CD4-positive, alpha-beta T cell (primary cell): ENCODE results near the gene ITGA2B. TPM values are rescaled to one million over a fixed set of nuclear protein-coding genes. Genes with fewer than 3 reads are reported as not detected.
"Not testable (repeated sequence)": the region's sequence is repeated elsewhere in the genome, so short reads cannot be mapped to it uniquely, and the experiment has no call there.

ENCODE experiments used
- ATAC-seq: fragments of 200-7000 bp; cut with Tn5 transposase; one replicate; pipeline ENCODE4 v1.10.0; 2022; ENCODE audit warnings: mild to moderate bottlenecking; ENCODE audit not compliant: poor library complexity
- CTCF ChIA-PET: fragments of 350-600 bp; sonication (Branson Sonifier 250); formaldehyde crosslinking; loops from one replicate; lab custom pipeline; 2021; ENCODE audit warnings: antibody characterized with exemption, inconsistent platforms; lab: Charles Lee
- POLR2A ChIA-PET: fragments of 350-600 bp; sonication (Branson Sonifier 250); formaldehyde crosslinking; loops from one replicate; lab custom pipeline; 2021; ENCODE audit warnings: antibody characterized with exemption, inconsistent platforms; lab: Charles Lee
- DNase-seq, 14 experiments: peaks; one replicate each; pipeline ENCODE4 v3.0.0-alpha.2; 2013 to 2020; ENCODE audit warnings: mixed read lengths in 2 of 14
- H3K27ac ChIP-seq, 2 donors: one replicate each; pipeline versions ENCODE4 v1.5.1 to v1.7.0; 2013; ENCODE audit warnings: low read length in 2 of 2, low read depth in 1 of 2, mild to moderate bottlenecking in 1 of 2
- H3K27me3 ChIP-seq, 2 experiments: 1 replicate in 1 of 2; 2 replicates in 1 of 2; pipeline versions ENCODE4 v1.6.1 to v1.7.0; 2013; ENCODE audit warnings: low read length in 2 of 2, control low read depth in 1 of 2, mild to moderate bottlenecking in 1 of 2, moderate library complexity in 1 of 2; ENCODE audit not compliant: insufficient read depth in 2 of 2, control insufficient read depth in 1 of 2
- H3K36me3 ChIP-seq: one replicate; pipeline ENCODE4 v1.6.1; 2013; ENCODE audit warnings: low read length, control low read depth; ENCODE audit not compliant: insufficient read depth
- H3K4me1 ChIP-seq: one replicate; pipeline ENCODE4 v1.6.1; 2013; ENCODE audit warnings: low read length, control low read depth; ENCODE audit not compliant: insufficient read depth
- H3K4me3 ChIP-seq: one replicate; pipeline ENCODE4 v1.5.1; 2013; ENCODE audit warnings: mild to moderate bottlenecking, low read length, moderate library complexity
- H3K9me3 ChIP-seq, 2 experiments: 1 replicate in 1 of 2; 2 replicates in 1 of 2; pipeline versions ENCODE4 v1.6.1 to v1.7.0; 2013; ENCODE audit warnings: low read length in 2 of 2, mild to moderate bottlenecking in 2 of 2, control low read depth in 1 of 2, moderate library complexity in 1 of 2; ENCODE audit not compliant: control insufficient read depth in 1 of 2, insufficient read depth in 1 of 2
- H3K27ac Mint-ChIP-seq: one replicate; pipeline ENCODE4 v1.8.0; 2020; ENCODE audit warnings: mixed read lengths
- H3K27me3 Mint-ChIP-seq: one replicate; pipeline ENCODE4 v1.8.0; 2021; ENCODE audit warnings: mixed read lengths
- H3K36me3 Mint-ChIP-seq: one replicate; pipeline ENCODE4 v1.8.0; 2021; ENCODE audit warnings: low read depth, mixed read lengths
- H3K4me1 Mint-ChIP-seq: one replicate; pipeline ENCODE4 v1.8.0; 2021; ENCODE audit warnings: low read depth, mixed read lengths
- H3K4me3 Mint-ChIP-seq: one replicate; pipeline ENCODE4 v1.8.0; 2020; ENCODE audit warnings: mild to moderate bottlenecking, mixed read lengths
- H3K9me3 Mint-ChIP-seq: one replicate; pipeline ENCODE4 v1.8.0; 2020; ENCODE audit warnings: mixed read lengths
- CTCF ChIP-seq: fragments of 200-600 bp; IDR thresholded peaks from one replicate; pipeline ENCODE4 v1.8.0; 2022; ENCODE audit warnings: antibody characterized with exemption, mild to moderate bottlenecking
- intact Hi-C, 2 experiments: fragments of 100-400 bp; cut with DNase I in 1 of 2; cut with micrococcal nuclease in 1 of 2; formaldehyde crosslinking; loops; one replicate each; pipeline versions ENCODE4 v1.15.1 to v1.9.0; 2023 to 2025; cut with DNase I, micrococcal nuclease
- total RNA-seq, 174 experiments: library from RNA in 2 of 174; stranded (reverse) in 2 of 174; gene quantifications; one replicate each; pipeline ENCODE4 v1.2.3 and lab custom pipeline; 2021 to 2026

The ITGA2B gene
- total RNA-seq, 2 experiments from 2014 or later, result 0.85 to 0.87 TPM

DNA sequence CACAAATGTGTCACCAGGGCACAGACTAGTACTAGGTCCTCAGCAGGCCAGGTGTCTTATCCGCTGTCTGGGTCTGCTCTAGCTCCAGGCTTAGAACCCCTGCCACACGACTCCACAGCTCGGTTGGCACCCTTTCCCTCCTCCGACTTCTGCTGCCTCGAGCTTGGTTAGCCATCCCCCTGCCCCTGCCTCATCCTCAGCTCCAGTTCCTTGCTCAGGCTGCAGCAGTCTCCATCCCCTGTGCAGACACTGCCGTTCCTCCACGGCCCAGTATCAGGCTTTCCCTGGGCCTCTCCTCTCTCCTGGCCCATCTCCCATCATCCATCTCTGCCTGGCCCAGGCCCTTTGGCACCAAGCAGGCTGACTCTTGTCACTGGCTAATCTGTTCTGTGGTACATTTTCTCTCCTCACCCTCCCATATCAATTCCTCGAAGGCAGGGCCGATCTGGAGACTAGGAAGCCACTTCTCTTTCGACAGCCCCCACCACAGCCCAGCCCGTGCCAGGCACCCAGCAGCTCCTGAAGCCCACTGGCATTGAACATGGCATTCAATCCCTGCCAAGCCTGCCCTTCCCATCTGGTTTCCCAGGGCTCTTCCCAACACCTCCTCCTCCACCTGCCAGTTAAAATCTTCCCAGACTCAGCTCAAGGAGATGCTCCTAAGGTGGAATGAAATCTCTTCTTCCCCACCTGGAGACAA is 45.8 kb downstream of the ITGA2B start:
- peaks cover 19% of the 10 kb centered on the region for H3K4me1 Mint-ChIP-seq
- no peak for TF ChIP-seq CTCF
- H3K27me3 ChIP-seq, result no peaks in the 10 kb centered on the region
- H3K9me3 Mint-ChIP-seq, result no peaks in the 10 kb centered on the region
- peak overlapping the region; percentile 49 for H3K4me3 Mint-ChIP-seq
- DNase-seq (no peak), ATAC-seq (no peak)
- H3K4me3 ChIP-seq, result no peak overlapping the region
- ChIA-PET POLR2A (interaction anchor here (1.3 to 2.6 kb wide), 2 partner anchors 10 to 157 kb away, joined by 3 to 14 read pairs; partner anchors contain the start of gene TMUB2), CTCF (no interaction called here)
- no peak overlapping the region for H3K27ac Mint-ChIP-seq
- no peak overlapping the region for H3K27ac ChIP-seq
- intact Hi-C loops, result loop anchor here in 1 of 2 experiments (2.0 kb wide), 1 partner anchor 17 kb away; no protein-coding TSS in a partner anchor
- H3K27me3 Mint-ChIP-seq, result peaks cover 5% of the 10 kb centered on the region
- H3K36me3 Mint-ChIP-seq, result peaks cover 4% of the 10 kb centered on the region
- H3K36me3 ChIP-seq, result no peaks in the 10 kb centered on the region
- peaks cover 28% of the 10 kb centered on the region for H3K4me1 ChIP-seq
- H3K9me3 ChIP-seq, result no peaks in the 10 kb centered on the region

DNA sequence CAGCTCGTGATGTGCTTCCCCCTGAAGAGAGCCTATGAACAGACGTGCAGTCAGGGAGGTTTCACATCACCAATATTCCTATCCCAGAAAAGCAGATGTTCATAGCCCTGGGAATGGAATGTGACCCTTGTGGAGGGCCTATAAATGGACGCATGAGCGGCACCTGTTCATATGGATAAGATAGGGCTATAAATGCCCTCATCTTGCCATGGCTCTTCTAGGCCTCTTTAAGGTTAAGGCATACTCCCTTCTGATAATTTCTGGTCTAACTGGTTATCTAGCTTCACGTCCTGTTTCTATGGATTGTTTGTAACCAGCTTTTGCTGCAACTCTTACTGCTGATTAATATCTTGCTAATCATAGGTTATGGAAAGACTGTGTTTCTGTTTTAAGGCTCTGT is 48.9 kb downstream of the ITGA2B start:
- not testable (repeated sequence) for H3K27ac ChIP-seq, H3K27ac Mint-ChIP-seq, H3K4me1 Mint-ChIP-seq

DNA sequence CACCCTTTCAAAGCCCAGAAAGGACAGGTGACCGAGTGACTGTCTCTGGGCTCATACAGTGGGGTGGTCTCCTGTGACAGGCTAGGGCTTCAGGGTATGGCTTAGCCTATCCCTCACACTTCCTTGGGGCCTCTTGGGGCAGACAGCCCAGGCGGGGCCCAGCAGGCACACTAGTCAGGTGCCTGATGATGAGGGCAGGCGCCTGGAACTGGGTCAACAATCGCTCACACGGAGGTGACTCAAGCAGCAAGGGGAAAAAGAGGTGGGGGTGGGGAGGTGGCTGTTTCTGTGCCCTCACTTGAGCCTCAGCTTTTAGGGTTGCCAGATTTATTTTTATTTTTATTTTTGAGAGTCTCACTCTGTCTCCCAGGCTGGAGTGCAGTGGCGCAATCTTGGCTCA is 50.7 kb downstream of the ITGA2B start:
- intact Hi-C loops, result no loop called here
- no peaks in the 10 kb centered on the region for H3K9me3 Mint-ChIP-seq
- POLR2A ChIA-PET, result interaction anchor here (1.1 kb wide), 1 partner anchor 129 kb away, joined by 4 read pairs; no protein-coding TSS in a partner anchor
- no peak overlapping the region for H3K27ac Mint-ChIP-seq
- no peaks in the 10 kb centered on the region for H3K36me3 ChIP-seq
- H3K4me3 Mint-ChIP-seq, result no peak overlapping the region
- H3K27me3 Mint-ChIP-seq, result peaks cover 9% of the 10 kb centered on the region
- peak; percentile 29 for ATAC-seq
- CTCF ChIA-PET, result interaction anchor here (0.6 kb wide), 1 partner anchor 1053 kb away, joined by 3 read pairs; no protein-coding TSS in a partner anchor
- H3K4me1 Mint-ChIP-seq, result no peaks in the 10 kb centered on the region
- no peaks in the 10 kb centered on the region for H3K27me3 ChIP-seq
- peak in 2 of 14 experiments; percentile 48 to 68 for DNase-seq
- no peaks in the 10 kb centered on the region for H3K4me1 ChIP-seq
- no peak overlapping the region for H3K4me3 ChIP-seq
- no peaks in the 10 kb centered on the region for H3K9me3 ChIP-seq
- no peaks in the 10 kb centered on the region for H3K36me3 Mint-ChIP-seq
- no peak overlapping the region for H3K27ac ChIP-seq
- no peak for TF ChIP-seq CTCF

More for the DNA sequence above, 48.9 kb downstream of the ITGA2B start:
- H3K36me3 Mint-ChIP-seq, H3K27me3 ChIP-seq, H3K4me3 Mint-ChIP-seq, intact Hi-C loops, H3K9me3 ChIP-seq, DNase-seq, H3K27me3 Mint-ChIP-seq, ATAC-seq, H3K36me3 ChIP-seq, H3K4me3 ChIP-seq, H3K9me3 Mint-ChIP-seq, POLR2A ChIA-PET: not testable (repeated sequence)
- peaks cover 13% of the 10 kb centered on the region for H3K4me1 ChIP-seq
- CTCF ChIA-PET, result interaction anchor here (0.9 kb wide), 1 partner anchor 130 kb away, joined by 3 read pairs; no protein-coding TSS in a partner anchor
